OCI-LY7 (cell line): Measurements from ENCODE around the gene ZBTB44.

Experiments used
- EZH2phosphoT487 ChIP-seq: fragments of 200-600 bp; sonication (generic); IDR thresholded peaks from 2 replicates; pipeline ENCODE4 v1.6.1; 2018; ENCODE audit warnings: low read depth, borderline replicate concordance, mild to moderate bottlenecking, mixed run types, antibody characterized with exemption, low read length, moderate library complexity, mixed read lengths
- TF ChIP-seq, protein P1 (sequence below): fragments of 200-600 bp; sonication (generic); conservative IDR thresholded peaks from 2 replicates; pipeline ENCODE4 v1.5.1; 2014; ENCODE audit warnings: mild to moderate bottlenecking, antibody characterized with exemption, low read length, moderate library complexity, mixed read lengths

DNA sequence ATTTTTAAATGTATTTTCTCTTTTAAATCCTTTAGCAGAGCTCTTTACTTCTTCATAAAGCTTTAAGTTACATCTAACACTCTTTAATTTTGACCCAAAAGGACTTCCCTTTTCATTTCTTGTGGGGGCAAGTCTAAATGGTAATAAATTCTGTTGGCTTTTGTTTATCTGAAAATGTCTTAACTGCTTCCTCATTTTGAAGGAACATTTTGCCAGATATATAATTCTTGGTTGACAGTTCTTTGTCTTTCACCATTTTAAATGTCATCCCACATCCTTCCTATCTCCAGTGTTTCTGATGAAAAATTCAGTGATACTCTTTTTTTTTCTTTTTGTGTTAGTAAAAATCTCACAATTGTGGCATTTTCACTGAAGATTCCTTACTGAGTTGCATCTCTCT, 44.7 kb upstream of the ZBTB44 start:
- TF ChIP-seq, protein P1, sequence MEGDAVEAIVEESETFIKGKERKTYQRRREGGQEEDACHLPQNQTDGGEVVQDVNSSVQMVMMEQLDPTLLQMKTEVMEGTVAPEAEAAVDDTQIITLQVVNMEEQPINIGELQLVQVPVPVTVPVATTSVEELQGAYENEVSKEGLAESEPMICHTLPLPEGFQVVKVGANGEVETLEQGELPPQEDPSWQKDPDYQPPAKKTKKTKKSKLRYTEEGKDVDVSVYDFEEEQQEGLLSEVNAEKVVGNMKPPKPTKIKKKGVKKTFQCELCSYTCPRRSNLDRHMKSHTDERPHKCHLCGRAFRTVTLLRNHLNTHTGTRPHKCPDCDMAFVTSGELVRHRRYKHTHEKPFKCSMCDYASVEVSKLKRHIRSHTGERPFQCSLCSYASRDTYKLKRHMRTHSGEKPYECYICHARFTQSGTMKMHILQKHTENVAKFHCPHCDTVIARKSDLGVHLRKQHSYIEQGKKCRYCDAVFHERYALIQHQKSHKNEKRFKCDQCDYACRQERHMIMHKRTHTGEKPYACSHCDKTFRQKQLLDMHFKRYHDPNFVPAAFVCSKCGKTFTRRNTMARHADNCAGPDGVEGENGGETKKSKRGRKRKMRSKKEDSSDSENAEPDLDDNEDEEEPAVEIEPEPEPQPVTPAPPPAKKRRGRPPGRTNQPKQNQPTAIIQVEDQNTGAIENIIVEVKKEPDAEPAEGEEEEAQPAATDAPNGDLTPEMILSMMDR = no peak
- TF ChIP-seq EZH2phosphoT487 = no peak
